Measurements from ENCODE around the gene SULT2B1. TPM values are rescaled to one million over a fixed set of nuclear protein-coding genes. Genes with fewer than 3 reads are reported as not detected.

Gene SULT2B1
- polyA plus RNA-seq, 4 donors: 3.4 to 28.1 (median 12.3) TPM

GRCh38 chr19:48510421-48511268, 41.3 kb upstream of the SULT2B1 start:
- 10 to 17% (median 14%) methylated on average over 24 of the region's 24 CpGs for WGBS, 3 donors
- no peak for FAIRE-seq
- H3K9me3 ChIP-seq (ENCODE audit: control insufficient read depth in 2 of 2, insufficient read depth in 1 of 2, low read depth in 1 of 2, low read length in 1 of 2): peaks cover 0 to 5% of the 10 kb centered on the region in 2 donors
- peak overlapping the region in 1 of 3 donors; percentile 17 for H3K4me3 ChIP-seq (ENCODE audit: low read depth in 1 of 3, low read length in 3 of 3)
- no peak overlapping the region for H3K27ac ChIP-seq (ENCODE audit: low read depth in 1 of 3, low read length in 2 of 3)
- peaks cover 0 to 9% (median 0%) of the 10 kb centered on the region in 3 donors for H3K4me1 ChIP-seq (ENCODE audit: control insufficient read depth in 3 of 3, insufficient read depth in 2 of 3, low read depth in 1 of 3, low read length in 2 of 3)
- H3K36me3 ChIP-seq (ENCODE audit: control insufficient read depth in 3 of 3, insufficient read depth in 2 of 3, low read depth in 1 of 3, low read length in 3 of 3): peaks cover 0 to 2% (median 0%) of the 10 kb centered on the region in 3 donors
- DNase-seq: peak in 1 of 2 donors; percentile 55
- peaks cover 0 to 44% (median 13%) of the 10 kb centered on the region in 3 donors for H3K27me3 ChIP-seq (ENCODE audit: control insufficient read depth in 3 of 3, insufficient read depth in 3 of 3, low read length in 3 of 3)

DNA sequence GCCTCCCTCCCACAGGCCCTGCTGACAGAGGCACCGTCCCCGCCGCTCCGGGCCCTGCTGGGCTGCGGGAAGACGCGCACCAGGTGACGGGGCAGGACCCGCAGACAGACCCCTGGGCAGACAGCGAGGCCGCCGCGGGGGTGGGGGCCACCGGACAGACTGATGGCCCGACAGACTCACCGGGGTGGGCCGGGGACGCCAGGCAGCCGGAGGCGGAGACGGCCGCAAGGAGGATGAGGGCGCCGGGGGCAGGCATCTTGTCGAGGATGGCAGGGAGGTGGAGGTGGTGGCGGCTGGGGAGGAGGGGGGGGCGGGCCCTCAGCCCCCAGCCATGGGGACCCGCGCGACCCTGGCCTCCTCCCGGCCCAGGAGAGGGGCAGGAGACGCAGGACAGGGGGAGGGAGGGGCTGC, 40.6 kb upstream of the SULT2B1 start:
- Histone ChIP-seq H3K27me3 (ENCODE audit: control insufficient read depth in 3 of 3, insufficient read depth in 3 of 3, low read length in 3 of 3) (peaks cover 0 to 44% (median 13%) of the 10 kb centered on the region in 3 donors), H3K36me3 (ENCODE audit: control insufficient read depth in 3 of 3, insufficient read depth in 2 of 3, low read depth in 1 of 3, low read length in 3 of 3) (peaks cover 0 to 1% (median 0%) of the 10 kb centered on the region in 3 donors), H3K9me3 (ENCODE audit: control insufficient read depth in 2 of 2, insufficient read depth in 1 of 2, low read depth in 1 of 2, low read length in 1 of 2) (peaks cover 0 to 5% of the 10 kb centered on the region in 2 donors), H3K27ac (ENCODE audit: low read depth in 1 of 3, low read length in 2 of 3) (no peak overlapping the region), H3K4me3 (ENCODE audit: low read depth in 1 of 3, low read length in 3 of 3) (peak overlapping the region in 1 of 3 donors; percentile 26), H3K4me1 (ENCODE audit: control insufficient read depth in 3 of 3, insufficient read depth in 2 of 3, low read depth in 1 of 3, low read length in 2 of 3) (peaks cover 0 to 9% (median 0%) of the 10 kb centered on the region in 3 donors)
- no peak for DNase-seq
- FAIRE-seq: no peak
- 2 to 4% (median 2%) methylated on average over 17 to 32 of the region's 32 CpGs for WGBS, 3 donors

- Histone ChIP-seq H3K27me3 (ENCODE audit: control insufficient read depth in 3 of 3, insufficient read depth in 3 of 3, low read length in 3 of 3) (peaks cover 0 to 44% (median 13%) of the 10 kb centered on the region in 3 donors), H3K36me3 (ENCODE audit: control insufficient read depth in 3 of 3, insufficient read depth in 2 of 3, low read depth in 1 of 3, low read length in 3 of 3) (no peaks in the 10 kb centered on the region), H3K4me1 (ENCODE audit: control insufficient read depth in 3 of 3, insufficient read depth in 2 of 3, low read depth in 1 of 3, low read length in 2 of 3) (peaks cover 0 to 9% (median 0%) of the 10 kb centered on the region in 3 donors), H3K4me3 (ENCODE audit: low read depth in 1 of 3, low read length in 3 of 3) (peak within 1 kb of the TSS in 1 of 3 donors; percentile 26), H3K9me3 (ENCODE audit: control insufficient read depth in 2 of 2, insufficient read depth in 1 of 2, low read depth in 1 of 2, low read length in 1 of 2) (peaks cover 0 to 5% of the 10 kb centered on the region in 2 donors), H3K27ac (ENCODE audit: low read depth in 1 of 3, low read length in 2 of 3) (no peak within 1 kb of the TSS)
- DNase-seq (no peak), FAIRE-seq (no peak)
- 7 to 11% (median 7%) methylated on average over 24 to 32 of the region's 32 CpGs for WGBS, 3 donors
Observed at GRCh38 chr19:48511800-48512503, 40.0 kb upstream of the SULT2B1 start, which contains the start of gene LMTK3. TSS of gene LMTK3 (minus strand) at chr19:48511835. CDS start at chr19:48511576, 259 bp downstream.

DNA sequence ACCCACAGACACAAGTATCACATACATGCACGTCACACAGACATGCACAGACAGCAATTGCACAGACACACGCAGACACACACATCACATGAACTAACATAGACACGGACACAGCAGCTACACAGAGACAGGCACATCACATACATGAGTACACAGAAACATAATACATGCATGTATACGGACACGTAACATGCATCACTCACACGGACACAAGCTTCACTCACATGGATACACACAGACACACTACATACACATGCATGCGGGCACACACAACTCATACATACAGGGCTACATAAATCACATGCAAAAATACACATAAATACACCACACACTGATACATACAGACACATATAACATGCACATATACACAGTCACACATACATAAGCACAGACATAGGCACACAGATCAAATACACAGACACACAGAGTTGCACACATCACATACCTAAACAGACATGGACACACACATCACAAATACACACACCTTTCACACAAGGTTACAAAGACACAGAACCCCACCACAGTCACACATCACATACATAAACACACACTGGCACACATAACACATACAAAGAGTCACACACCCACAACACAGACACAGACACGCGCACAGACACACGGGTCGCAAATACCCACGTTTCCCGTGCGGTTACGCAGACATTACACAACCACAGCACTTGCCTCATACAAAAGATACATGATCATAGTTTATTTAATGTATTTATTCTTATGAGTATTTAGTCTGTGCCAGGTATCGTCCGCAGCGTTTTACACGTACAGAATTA, 39.3 kb upstream of the SULT2B1 start:
- H3K4me1 ChIP-seq (ENCODE audit: control insufficient read depth in 3 of 3, insufficient read depth in 2 of 3, low read depth in 1 of 3, low read length in 2 of 3): peaks cover 0 to 9% (median 0%) of the 10 kb centered on the region in 3 donors
- no peak overlapping the region for H3K27ac ChIP-seq (ENCODE audit: low read depth in 1 of 3, low read length in 2 of 3)
- FAIRE-seq: no peak
- 27 to 35% (median 27%) methylated on average over 19 of the region's 19 CpGs for WGBS, 3 donors
- peaks cover 0 to 5% of the 10 kb centered on the region in 2 donors for H3K9me3 ChIP-seq (ENCODE audit: control insufficient read depth in 2 of 2, insufficient read depth in 1 of 2, low read depth in 1 of 2, low read length in 1 of 2)
- H3K4me3 ChIP-seq (ENCODE audit: low read depth in 1 of 3, low read length in 3 of 3): peak overlapping the region in 1 of 3 donors; percentile 52
- H3K36me3 ChIP-seq (ENCODE audit: control insufficient read depth in 3 of 3, insufficient read depth in 2 of 3, low read depth in 1 of 3, low read length in 3 of 3): no peaks in the 10 kb centered on the region
- DNase-seq: no peak
- peaks cover 0 to 44% (median 13%) of the 10 kb centered on the region in 3 donors for H3K27me3 ChIP-seq (ENCODE audit: control insufficient read depth in 3 of 3, insufficient read depth in 3 of 3, low read length in 3 of 3)

DNA sequence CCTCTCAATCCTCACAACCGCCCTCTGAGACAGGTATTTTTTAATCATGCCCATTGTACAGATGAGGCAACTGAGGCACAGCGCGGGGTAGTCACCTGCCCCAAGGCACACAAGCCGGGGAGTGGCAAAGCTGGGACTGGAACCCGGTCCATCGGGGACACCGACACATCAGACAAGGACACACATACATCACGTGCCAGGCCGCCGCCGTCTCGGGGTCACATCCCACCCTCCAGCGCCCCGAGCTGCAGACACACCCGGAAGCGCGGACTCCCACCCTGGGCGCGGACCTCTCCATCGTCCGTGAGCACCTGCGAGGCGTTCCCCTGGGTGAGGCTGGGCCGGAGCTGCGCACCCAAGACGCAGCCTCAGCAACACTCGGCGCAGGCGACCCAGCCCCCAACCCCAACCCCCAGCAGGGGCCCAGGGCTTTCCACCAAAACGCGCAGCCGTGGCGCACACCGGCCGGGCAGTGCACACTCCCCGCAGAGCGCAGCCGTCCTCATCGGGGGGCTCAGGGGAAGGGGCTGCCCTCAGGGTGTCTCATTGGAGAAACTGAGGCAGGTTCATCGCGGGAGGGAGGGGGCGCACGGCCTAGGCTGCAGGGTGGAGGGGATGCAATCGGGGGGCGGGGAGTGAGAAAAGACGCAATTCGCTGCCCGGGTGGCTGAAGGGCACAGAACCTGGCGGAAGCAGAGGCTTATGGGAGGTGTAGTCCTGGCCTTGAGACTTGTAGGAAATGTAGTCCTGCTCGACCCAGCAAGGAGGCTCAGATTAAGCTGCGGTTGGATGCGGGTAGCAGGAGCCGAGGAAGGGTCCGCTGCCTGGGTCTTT, 38.5 kb upstream of the SULT2B1 start:
- H3K4me3 ChIP-seq (ENCODE audit: low read depth in 1 of 3, low read length in 3 of 3): peak overlapping the region; percentile 52 to 62 (median 54)
- peak overlapping the region in 1 of 3 donors; percentile 27 for H3K27ac ChIP-seq (ENCODE audit: low read depth in 1 of 3, low read length in 2 of 3)
- FAIRE-seq (no peak), DNase-seq (peak; percentile 80 to 82)
- no peaks in the 10 kb centered on the region for H3K36me3 ChIP-seq (ENCODE audit: control insufficient read depth in 3 of 3, insufficient read depth in 2 of 3, low read depth in 1 of 3, low read length in 3 of 3)
- peaks cover 0 to 5% of the 10 kb centered on the region in 2 donors for H3K9me3 ChIP-seq (ENCODE audit: control insufficient read depth in 2 of 2, insufficient read depth in 1 of 2, low read depth in 1 of 2, low read length in 1 of 2)
- peaks cover 0 to 44% (median 13%) of the 10 kb centered on the region in 3 donors for H3K27me3 ChIP-seq (ENCODE audit: control insufficient read depth in 3 of 3, insufficient read depth in 3 of 3, low read length in 3 of 3)
- H3K4me1 ChIP-seq (ENCODE audit: control insufficient read depth in 3 of 3, insufficient read depth in 2 of 3, low read depth in 1 of 3, low read length in 2 of 3): peaks cover 0 to 9% (median 0%) of the 10 kb centered on the region in 3 donors
- 0 to 2% (median 1%) methylated on average over 48 to 54 of the region's 54 CpGs for WGBS, 3 donors

DNA sequence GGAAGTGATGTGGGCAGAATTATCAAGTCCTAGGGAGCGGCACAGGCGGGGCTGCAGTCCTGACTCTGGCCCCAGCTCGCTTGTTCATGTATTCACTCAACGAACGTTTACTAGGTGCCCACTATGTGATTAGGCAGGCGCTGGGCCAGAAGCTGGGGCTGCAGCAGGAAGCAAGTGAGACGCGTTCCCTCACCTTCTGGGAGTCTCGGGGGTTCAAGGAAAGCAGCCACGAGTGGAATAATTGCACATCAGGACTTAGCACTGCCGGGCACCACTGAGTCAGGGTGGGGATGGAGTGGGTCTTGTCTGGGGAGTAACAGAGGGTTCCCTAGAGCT, 37.9 kb upstream of the SULT2B1 start:
- WGBS, 3 donors: 35 to 43% (median 38%) methylated on average over 11 of the region's 11 CpGs
- H3K36me3 ChIP-seq (ENCODE audit: control insufficient read depth in 3 of 3, insufficient read depth in 2 of 3, low read depth in 1 of 3, low read length in 3 of 3): no peaks in the 10 kb centered on the region
- H3K27ac ChIP-seq (ENCODE audit: low read depth in 1 of 3, low read length in 2 of 3): no peak overlapping the region
- DNase-seq (no peak), FAIRE-seq (no peak)
- H3K4me1 ChIP-seq (ENCODE audit: control insufficient read depth in 3 of 3, insufficient read depth in 2 of 3, low read depth in 1 of 3, low read length in 2 of 3): peaks cover 0 to 9% (median 0%) of the 10 kb centered on the region in 3 donors
- H3K27me3 ChIP-seq (ENCODE audit: control insufficient read depth in 3 of 3, insufficient read depth in 3 of 3, low read length in 3 of 3): peaks cover 0 to 44% (median 13%) of the 10 kb centered on the region in 3 donors
- H3K9me3 ChIP-seq (ENCODE audit: control insufficient read depth in 2 of 2, insufficient read depth in 1 of 2, low read depth in 1 of 2, low read length in 1 of 2): peaks cover 0 to 5% of the 10 kb centered on the region in 2 donors
- no peak overlapping the region for H3K4me3 ChIP-seq (ENCODE audit: low read depth in 1 of 3, low read length in 3 of 3)

GRCh38 chr19:48516536-48516935, 35.4 kb upstream of the SULT2B1 start:
- Histone ChIP-seq H3K4me3 (ENCODE audit: low read depth in 1 of 3, low read length in 3 of 3) (no peak overlapping the region), H3K36me3 (ENCODE audit: control insufficient read depth in 3 of 3, insufficient read depth in 2 of 3, low read depth in 1 of 3, low read length in 3 of 3) (no peaks in the 10 kb centered on the region), H3K27me3 (ENCODE audit: control insufficient read depth in 3 of 3, insufficient read depth in 3 of 3, low read length in 3 of 3) (peaks cover 0 to 21% (median 13%) of the 10 kb centered on the region in 3 donors), H3K9me3 (ENCODE audit: control insufficient read depth in 2 of 2, insufficient read depth in 1 of 2, low read depth in 1 of 2, low read length in 1 of 2) (no peaks in the 10 kb centered on the region), H3K4me1 (ENCODE audit: control insufficient read depth in 3 of 3, insufficient read depth in 2 of 3, low read depth in 1 of 3, low read length in 2 of 3) (peaks cover 0 to 3% (median 0%) of the 10 kb centered on the region in 3 donors), H3K27ac (ENCODE audit: low read depth in 1 of 3, low read length in 2 of 3) (no peak overlapping the region)
- WGBS, 3 donors: 34 to 62% (median 48%) methylated on average over 8 of the region's 8 CpGs
- FAIRE-seq: no peak
- no peak for DNase-seq

Measured in small intestine (tissue), 7 donors.